SU-DHL-6 (cell line): ENCODE data around the gene RBM34.
A peak's percentile ranks its signal among the peaks of the same experiment; 100 is the strongest.

Experiments
- H2AFZ ChIP-seq: fragments of 200-600 bp; sonication (generic); 2 replicates; pipeline ENCODE4 v1.6.1; 2014; ENCODE audit warnings: low read depth, mild to moderate bottlenecking, moderate library complexity, mixed read lengths, antibody characterized with exemption, low read length; ENCODE audit not compliant: severe bottlenecking
- H3F3A ChIP-seq: fragments of 200-600 bp; shearing (Covaris generic); 2 replicates; pipeline ENCODE4 v1.6.0; 2016; ENCODE audit warnings: antibody characterized with exemption, mild to moderate bottlenecking; ENCODE audit not compliant: insufficient read depth
- H3K27ac ChIP-seq: fragments of 200-600 bp; sonication (generic); 2 replicates; pipeline ENCODE4 v1.5.1; 2016; ENCODE audit warnings: low read depth, mild to moderate bottlenecking, low read length, moderate library complexity, mixed read lengths
- H3K27me3 ChIP-seq: fragments of 200-600 bp; sonication (generic), shearing (Covaris generic); 2 replicates; pipeline ENCODE4 v1.6.0; 2014; ENCODE audit warnings: mild to moderate bottlenecking, low read length
- H3K36me3 ChIP-seq: fragments of 200-600 bp; sonication (generic); 2 replicates; pipeline ENCODE4 v1.6.1; 2014; ENCODE audit warnings: mild to moderate bottlenecking, low read length, mixed read lengths
- H3K4me2 ChIP-seq: fragments of 300-600, 200-600 bp; shearing (Covaris generic), sonication (generic); 2 replicates; pipeline ENCODE4 v1.6.0; 2014; ENCODE audit warnings: low read length, low read depth, mild to moderate bottlenecking; ENCODE audit not compliant: poor library complexity, severe bottlenecking
- H3K4me3 ChIP-seq: fragments of 200-600 bp; sonication (generic); 2 replicates; pipeline ENCODE4 v1.5.1; 2014; ENCODE audit warnings: antibody characterized with exemption, low read length, mild to moderate bottlenecking, mixed read lengths; ENCODE audit not compliant: insufficient read depth, poor library complexity, severe bottlenecking
- H3K79me2 ChIP-seq: fragments of 200-600 bp; sonication (generic); 2 replicates; pipeline ENCODE4 v1.6.1; 2014; ENCODE audit warnings: mild to moderate bottlenecking, low read length, moderate library complexity; ENCODE audit not compliant: insufficient read depth
- H3K9ac ChIP-seq: fragments of 200-600 bp; sonication (generic); 2 replicates; pipeline ENCODE4 v1.7.0; 2014; ENCODE audit warnings: mild to moderate bottlenecking, low read length
- H3K9me2 ChIP-seq: fragments of 200-600 bp; sonication (generic); replicated peaks from 2 replicates; pipeline ENCODE4 v1.6.1; 2014; ENCODE audit warnings: low read length; ENCODE audit not compliant: insufficient read depth
- H3K9me3 ChIP-seq: fragments of 200-600 bp; sonication (generic); 2 replicates; pipeline ENCODE4 v1.6.1; 2014; ENCODE audit warnings: low read length, mixed read lengths; ENCODE audit not compliant: insufficient read depth
- H4K20me1 ChIP-seq: fragments of 200-600 bp; sonication (generic); 2 replicates; pipeline ENCODE4 v1.6.1; 2014; ENCODE audit warnings: low read depth, mild to moderate bottlenecking, antibody characterized with exemption, low read length, moderate library complexity, mixed read lengths
- EZH2phosphoT487 ChIP-seq: fragments of 200-600 bp; sonication (generic), shearing (Covaris generic); conservative IDR thresholded peaks from 2 replicates; pipeline ENCODE4 v1.6.1; 2018; ENCODE audit warnings: mild to moderate bottlenecking, antibody characterized with exemption, low read length, moderate library complexity, mixed read lengths
- TF ChIP-seq, protein P1 (sequence below): fragments of 200-600 bp; sonication (generic); IDR thresholded peaks from one replicate; pipeline ENCODE4 v1.5.1; 2017; ENCODE audit warnings: antibody characterized with exemption, mild to moderate bottlenecking, low read length, moderate library complexity; ENCODE audit not compliant: insufficient read depth, poor library complexity, severe bottlenecking

Gene RBM34

DNA sequence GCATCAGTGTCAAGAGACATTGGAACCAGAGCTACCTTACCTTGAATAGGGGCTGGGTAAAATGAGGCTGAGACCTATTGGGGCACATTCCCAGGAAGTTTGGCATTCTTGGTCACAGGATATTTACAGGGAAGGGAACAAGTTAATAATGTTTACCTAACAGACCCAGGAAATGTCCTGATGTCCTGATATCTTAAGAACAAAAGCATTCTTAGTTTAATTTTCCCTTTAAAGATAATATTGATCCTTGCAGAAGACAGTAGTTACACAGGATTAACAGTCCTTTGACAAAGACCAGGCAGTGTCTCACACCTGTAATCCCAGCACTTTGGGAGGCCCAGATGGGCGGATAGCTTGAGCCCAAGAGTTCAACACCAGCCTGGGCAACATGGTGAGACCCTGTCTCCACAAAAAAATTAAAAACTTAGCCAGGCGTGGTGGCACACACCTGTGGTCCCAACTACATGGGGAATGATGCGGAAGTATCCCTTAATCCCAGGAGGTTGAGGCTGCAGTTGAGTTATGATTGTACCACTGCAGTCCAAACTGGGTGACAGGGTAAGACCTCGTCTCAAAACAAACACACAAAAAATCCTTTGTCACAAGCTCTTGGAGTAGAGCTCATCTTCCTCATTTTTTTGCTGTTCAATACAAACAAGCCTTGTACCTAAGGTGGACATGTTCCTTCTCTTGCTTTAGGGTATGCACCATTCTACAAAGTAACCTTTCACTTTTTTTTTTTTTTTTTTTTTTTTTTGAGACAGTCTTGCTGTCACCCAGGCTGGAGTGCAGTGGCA is 31.1 kb downstream of the RBM34 start:
- Histone ChIP-seq H3K4me2 (no peak overlapping the region), H3K36me3 (peaks cover 13% of the 10 kb centered on the region), H3K27ac (no peak overlapping the region)

DNA sequence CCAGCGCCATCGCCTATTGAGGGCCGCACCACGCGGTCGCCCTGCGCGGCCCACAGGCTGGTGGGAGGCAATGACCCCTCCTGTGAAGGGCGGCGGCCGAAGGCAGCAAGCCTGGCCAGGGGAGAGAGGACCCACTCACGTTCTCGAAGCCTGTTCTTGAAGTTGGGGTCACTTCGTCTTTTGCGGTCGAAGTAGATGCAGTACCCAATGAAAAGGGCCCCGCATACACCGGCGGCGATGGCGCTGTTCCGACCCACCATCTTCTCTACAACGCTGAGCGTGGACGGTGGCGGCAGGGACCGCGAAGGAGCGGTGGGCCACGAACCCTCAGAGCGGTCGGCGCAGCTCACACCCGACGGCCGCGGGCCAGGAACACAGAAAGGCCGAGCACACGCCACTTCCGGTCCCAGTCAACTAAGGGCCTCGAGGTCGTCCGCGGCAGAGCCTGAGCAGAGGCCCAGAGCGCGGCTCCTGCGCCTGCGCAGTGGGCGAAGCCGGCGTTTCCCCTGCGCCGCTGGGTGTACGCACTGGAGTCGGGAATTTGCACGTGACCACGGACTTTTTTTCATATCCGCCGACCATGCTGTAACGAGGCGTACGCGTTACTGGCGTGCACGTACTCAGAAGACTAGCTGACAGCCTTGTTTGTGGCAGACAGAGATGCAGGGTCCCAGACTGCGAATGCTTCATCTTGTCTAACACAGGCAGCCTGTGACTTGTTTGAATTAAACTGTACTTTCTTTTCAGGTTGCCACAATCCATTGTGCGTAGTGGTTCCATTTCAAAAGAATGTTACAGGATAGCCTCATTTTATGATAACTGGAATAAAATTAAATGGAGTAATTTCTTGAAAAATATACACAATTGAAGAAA is 32.4 kb downstream of the RBM34 start, which contains the start of gene TOMM20:
Gene TOMM20 (minus strand): TSS at position 382 of the 873 bp plus-strand sequence. CDS start 122 bp downstream, at position 260.
- Histone ChIP-seq H2AFZ (peak within 1 kb of the TSS; percentile 84), H3K27ac (peak within 1 kb of the TSS; percentile 71), H3K4me3 (peak within 1 kb of the TSS; percentile 96), H3K9ac (peak within 1 kb of the TSS; percentile 99), H4K20me1 (peaks cover 22% of the 10 kb centered on the region; the same call in 1 of the 2 replicates), H3K79me2 (peaks cover 50% of the 10 kb centered on the region), H3K4me2 (peak within 1 kb of the TSS; percentile 96), H3K36me3 (peaks cover 16% of the 10 kb centered on the region), H3K9me3 (no peaks in the 10 kb centered on the region), H3F3A (peaks cover 34% of the 10 kb centered on the region), H3K9me2 (no peaks in the 10 kb centered on the region), H3K27me3 (no peaks in the 10 kb centered on the region)
- TF ChIP-seq, protein P1, sequence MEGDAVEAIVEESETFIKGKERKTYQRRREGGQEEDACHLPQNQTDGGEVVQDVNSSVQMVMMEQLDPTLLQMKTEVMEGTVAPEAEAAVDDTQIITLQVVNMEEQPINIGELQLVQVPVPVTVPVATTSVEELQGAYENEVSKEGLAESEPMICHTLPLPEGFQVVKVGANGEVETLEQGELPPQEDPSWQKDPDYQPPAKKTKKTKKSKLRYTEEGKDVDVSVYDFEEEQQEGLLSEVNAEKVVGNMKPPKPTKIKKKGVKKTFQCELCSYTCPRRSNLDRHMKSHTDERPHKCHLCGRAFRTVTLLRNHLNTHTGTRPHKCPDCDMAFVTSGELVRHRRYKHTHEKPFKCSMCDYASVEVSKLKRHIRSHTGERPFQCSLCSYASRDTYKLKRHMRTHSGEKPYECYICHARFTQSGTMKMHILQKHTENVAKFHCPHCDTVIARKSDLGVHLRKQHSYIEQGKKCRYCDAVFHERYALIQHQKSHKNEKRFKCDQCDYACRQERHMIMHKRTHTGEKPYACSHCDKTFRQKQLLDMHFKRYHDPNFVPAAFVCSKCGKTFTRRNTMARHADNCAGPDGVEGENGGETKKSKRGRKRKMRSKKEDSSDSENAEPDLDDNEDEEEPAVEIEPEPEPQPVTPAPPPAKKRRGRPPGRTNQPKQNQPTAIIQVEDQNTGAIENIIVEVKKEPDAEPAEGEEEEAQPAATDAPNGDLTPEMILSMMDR: no peak
- TF ChIP-seq EZH2phosphoT487: no peak

More for the DNA sequence above, 31.1 kb downstream of the RBM34 start:
- H2AFZ ChIP-seq: no peak overlapping the region
- peaks cover 13% of the 10 kb centered on the region; the same call in 1 of the 2 replicates for H4K20me1 ChIP-seq
- no peaks in the 10 kb centered on the region for H3K9me2 ChIP-seq
- H3K27me3 ChIP-seq: no peaks in the 10 kb centered on the region
- TF ChIP-seq, protein P1: no peak
- TF ChIP-seq EZH2phosphoT487: no peak
- H3K4me3 ChIP-seq: no peak overlapping the region
- peaks cover 26% of the 10 kb centered on the region for H3F3A ChIP-seq
- H3K9ac ChIP-seq: no peak overlapping the region
- H3K9me3 ChIP-seq: no peaks in the 10 kb centered on the region
- peaks cover 37% of the 10 kb centered on the region for H3K79me2 ChIP-seq

DNA sequence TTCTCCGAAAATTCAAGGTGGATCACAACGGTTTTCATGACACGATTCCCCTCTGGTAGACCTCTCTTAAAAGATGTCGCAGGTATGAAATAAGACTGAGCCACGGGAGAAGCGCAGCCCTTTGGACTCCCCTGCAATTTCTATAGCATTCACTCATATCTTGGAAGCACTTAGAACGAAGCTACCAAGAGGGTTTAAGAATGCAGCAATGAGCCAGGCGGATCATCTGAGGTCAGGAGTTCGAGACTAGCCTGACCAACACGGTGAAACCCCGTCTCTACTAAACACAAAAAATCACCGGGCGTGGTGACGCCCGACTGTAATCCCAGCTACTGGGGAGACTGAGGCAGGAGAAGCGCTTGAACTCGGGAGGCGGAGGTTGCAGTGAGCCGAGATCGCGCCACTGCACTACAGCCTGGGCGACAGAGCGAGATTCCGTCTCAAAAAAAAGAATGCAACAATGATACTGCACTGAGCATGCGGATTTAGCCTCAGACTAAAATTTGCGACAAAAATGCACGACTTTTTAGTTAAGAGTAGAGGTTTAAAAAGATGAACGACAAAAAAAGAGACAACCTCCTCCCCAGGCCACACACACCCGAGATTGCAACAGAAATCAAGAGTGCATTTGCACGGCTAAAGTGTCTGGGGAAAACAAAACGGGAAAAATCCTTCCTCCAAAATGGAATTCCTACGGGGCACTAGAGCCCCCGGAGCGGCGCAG is 33.2 kb downstream of the RBM34 start:
- peak overlapping the region; percentile 73 for H2AFZ ChIP-seq
- H3K4me3 ChIP-seq: peak overlapping the region; percentile 96
- H3K9ac ChIP-seq: peak overlapping the region; percentile 99
- peak overlapping the region; percentile 71 for H3K27ac ChIP-seq
- H3F3A ChIP-seq: peaks cover 32% of the 10 kb centered on the region
- H3K9me3 ChIP-seq: no peaks in the 10 kb centered on the region
- TF ChIP-seq EZH2phosphoT487: no peak
- TF ChIP-seq, protein P1: no peak
- H4K20me1 ChIP-seq: peaks cover 27% of the 10 kb centered on the region; the same call in 1 of the 2 replicates
- H3K27me3 ChIP-seq: no peaks in the 10 kb centered on the region
- no peaks in the 10 kb centered on the region for H3K9me2 ChIP-seq
- peaks cover 58% of the 10 kb centered on the region for H3K79me2 ChIP-seq
- peaks cover 16% of the 10 kb centered on the region for H3K36me3 ChIP-seq
- H3K4me2 ChIP-seq: peak overlapping the region; percentile 96
